Measurements from ENCODE around the gene IGSF9B.

- TF ChIP-seq POLR2AphosphoS5 (IDR thresholded peaks at IDR 0.05) (no peak), POLR2A (IDR thresholded peaks at IDR 0.05) (no peak)
- TF ChIP-seq, protein P1, sequence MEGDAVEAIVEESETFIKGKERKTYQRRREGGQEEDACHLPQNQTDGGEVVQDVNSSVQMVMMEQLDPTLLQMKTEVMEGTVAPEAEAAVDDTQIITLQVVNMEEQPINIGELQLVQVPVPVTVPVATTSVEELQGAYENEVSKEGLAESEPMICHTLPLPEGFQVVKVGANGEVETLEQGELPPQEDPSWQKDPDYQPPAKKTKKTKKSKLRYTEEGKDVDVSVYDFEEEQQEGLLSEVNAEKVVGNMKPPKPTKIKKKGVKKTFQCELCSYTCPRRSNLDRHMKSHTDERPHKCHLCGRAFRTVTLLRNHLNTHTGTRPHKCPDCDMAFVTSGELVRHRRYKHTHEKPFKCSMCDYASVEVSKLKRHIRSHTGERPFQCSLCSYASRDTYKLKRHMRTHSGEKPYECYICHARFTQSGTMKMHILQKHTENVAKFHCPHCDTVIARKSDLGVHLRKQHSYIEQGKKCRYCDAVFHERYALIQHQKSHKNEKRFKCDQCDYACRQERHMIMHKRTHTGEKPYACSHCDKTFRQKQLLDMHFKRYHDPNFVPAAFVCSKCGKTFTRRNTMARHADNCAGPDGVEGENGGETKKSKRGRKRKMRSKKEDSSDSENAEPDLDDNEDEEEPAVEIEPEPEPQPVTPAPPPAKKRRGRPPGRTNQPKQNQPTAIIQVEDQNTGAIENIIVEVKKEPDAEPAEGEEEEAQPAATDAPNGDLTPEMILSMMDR (IDR thresholded peaks at IDR 0.05), result no peak
These were observed at the start of gene IGSF9B for GRCh38 chr11:133956650-133957633.

All from suprapubic skin (tissue), 4 donors.